Measurements from ENCODE around the gene HSD3B1. TPM values are rescaled to one million over a fixed set of nuclear protein-coding genes. Genes with fewer than 3 reads are reported as not detected.
"Not testable (repeated sequence)": the region's sequence is repeated elsewhere in the genome, so short reads cannot be mapped to it uniquely, and the experiment has no call there.

The HSD3B1 gene
- total RNA-seq, 1 experiment from 2014 or later: not detected

DNA sequence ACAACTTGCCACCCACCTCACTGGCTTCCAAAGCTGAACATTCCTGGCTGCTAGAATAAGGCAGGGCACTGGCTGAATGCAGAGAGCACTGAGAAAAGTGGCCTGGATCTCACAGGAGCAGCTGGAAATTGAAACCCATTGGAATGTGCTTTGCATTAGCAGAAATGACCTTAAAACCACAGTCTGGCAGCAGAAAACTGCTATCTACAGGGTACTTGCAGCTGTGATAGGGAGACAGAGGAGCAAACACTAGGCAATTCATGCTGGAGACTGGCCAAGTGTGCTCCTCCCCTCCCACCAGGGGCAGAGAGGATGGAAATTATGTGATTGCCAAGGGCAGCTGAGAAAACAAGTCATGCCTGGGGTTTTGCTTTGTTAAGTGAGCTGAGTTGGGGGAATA lies 47.2 kb downstream of the HSD3B1 start:
- BruUV-seq (replicated peaks): no TSS peak
- in situ Hi-C loops (cut with HindIII; ENCODE audit: low pct_unique_long_range_greater_than_20kb, low sequenced_read_pairs) (no loop called here), intact Hi-C loops (cut with micrococcal nuclease; ENCODE audit: unreplicated experiment) (no loop called here)
- Histone ChIP-seq H3K4me3 (ENCODE audit: low read depth in 2 of 2, low read length in 2 of 2) (no peak overlapping the region), H3K27ac (ENCODE audit: low read length) (no peak overlapping the region), H3K27me3 (ENCODE audit: control insufficient read depth, insufficient read depth, low read length) (no peaks in the 10 kb centered on the region; the same call in 1 of the 2 replicates), H3K36me3 (ENCODE audit: control insufficient read depth, insufficient read depth, low read length) (no peaks in the 10 kb centered on the region), H3K4me1 (ENCODE audit: control insufficient read depth, insufficient read depth, low read length) (no peaks in the 10 kb centered on the region), H3K9me3 (ENCODE audit: control insufficient read depth, insufficient read depth, low read depth, low read length) (no peaks in the 10 kb centered on the region)
- DNase-seq (ENCODE audit: low read depth, low spot score) (no peak), ATAC-seq (no peak)
- CTCF ChIA-PET: no interaction called here
- POLR2A ChIA-PET: no interaction called here
- TF ChIP-seq SIN3A (IDR thresholded peaks at IDR 0.05; ENCODE audit: borderline replicate concordance, insufficient read depth, low read depth, low read length) (no peak), POLR2AphosphoS5 (IDR thresholded peaks at IDR 0.05; ENCODE audit: low read depth, low read length) (no peak), TCF7L2 (IDR thresholded peaks at IDR 0.05; ENCODE audit: low read depth, low read length) (no peak)
- TF ChIP-seq, protein P1, sequence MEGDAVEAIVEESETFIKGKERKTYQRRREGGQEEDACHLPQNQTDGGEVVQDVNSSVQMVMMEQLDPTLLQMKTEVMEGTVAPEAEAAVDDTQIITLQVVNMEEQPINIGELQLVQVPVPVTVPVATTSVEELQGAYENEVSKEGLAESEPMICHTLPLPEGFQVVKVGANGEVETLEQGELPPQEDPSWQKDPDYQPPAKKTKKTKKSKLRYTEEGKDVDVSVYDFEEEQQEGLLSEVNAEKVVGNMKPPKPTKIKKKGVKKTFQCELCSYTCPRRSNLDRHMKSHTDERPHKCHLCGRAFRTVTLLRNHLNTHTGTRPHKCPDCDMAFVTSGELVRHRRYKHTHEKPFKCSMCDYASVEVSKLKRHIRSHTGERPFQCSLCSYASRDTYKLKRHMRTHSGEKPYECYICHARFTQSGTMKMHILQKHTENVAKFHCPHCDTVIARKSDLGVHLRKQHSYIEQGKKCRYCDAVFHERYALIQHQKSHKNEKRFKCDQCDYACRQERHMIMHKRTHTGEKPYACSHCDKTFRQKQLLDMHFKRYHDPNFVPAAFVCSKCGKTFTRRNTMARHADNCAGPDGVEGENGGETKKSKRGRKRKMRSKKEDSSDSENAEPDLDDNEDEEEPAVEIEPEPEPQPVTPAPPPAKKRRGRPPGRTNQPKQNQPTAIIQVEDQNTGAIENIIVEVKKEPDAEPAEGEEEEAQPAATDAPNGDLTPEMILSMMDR (IDR thresholded peaks at IDR 0.05): no peak
- TF ChIP-seq, protein P2, sequence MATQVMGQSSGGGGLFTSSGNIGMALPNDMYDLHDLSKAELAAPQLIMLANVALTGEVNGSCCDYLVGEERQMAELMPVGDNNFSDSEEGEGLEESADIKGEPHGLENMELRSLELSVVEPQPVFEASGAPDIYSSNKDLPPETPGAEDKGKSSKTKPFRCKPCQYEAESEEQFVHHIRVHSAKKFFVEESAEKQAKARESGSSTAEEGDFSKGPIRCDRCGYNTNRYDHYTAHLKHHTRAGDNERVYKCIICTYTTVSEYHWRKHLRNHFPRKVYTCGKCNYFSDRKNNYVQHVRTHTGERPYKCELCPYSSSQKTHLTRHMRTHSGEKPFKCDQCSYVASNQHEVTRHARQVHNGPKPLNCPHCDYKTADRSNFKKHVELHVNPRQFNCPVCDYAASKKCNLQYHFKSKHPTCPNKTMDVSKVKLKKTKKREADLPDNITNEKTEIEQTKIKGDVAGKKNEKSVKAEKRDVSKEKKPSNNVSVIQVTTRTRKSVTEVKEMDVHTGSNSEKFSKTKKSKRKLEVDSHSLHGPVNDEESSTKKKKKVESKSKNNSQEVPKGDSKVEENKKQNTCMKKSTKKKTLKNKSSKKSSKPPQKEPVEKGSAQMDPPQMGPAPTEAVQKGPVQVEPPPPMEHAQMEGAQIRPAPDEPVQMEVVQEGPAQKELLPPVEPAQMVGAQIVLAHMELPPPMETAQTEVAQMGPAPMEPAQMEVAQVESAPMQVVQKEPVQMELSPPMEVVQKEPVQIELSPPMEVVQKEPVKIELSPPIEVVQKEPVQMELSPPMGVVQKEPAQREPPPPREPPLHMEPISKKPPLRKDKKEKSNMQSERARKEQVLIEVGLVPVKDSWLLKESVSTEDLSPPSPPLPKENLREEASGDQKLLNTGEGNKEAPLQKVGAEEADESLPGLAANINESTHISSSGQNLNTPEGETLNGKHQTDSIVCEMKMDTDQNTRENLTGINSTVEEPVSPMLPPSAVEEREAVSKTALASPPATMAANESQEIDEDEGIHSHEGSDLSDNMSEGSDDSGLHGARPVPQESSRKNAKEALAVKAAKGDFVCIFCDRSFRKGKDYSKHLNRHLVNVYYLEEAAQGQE (IDR thresholded peaks at IDR 0.05; ENCODE audit: insufficient read depth in 1 of 2, low read depth in 2 of 2, low read length in 1 of 2): no peak

DNA sequence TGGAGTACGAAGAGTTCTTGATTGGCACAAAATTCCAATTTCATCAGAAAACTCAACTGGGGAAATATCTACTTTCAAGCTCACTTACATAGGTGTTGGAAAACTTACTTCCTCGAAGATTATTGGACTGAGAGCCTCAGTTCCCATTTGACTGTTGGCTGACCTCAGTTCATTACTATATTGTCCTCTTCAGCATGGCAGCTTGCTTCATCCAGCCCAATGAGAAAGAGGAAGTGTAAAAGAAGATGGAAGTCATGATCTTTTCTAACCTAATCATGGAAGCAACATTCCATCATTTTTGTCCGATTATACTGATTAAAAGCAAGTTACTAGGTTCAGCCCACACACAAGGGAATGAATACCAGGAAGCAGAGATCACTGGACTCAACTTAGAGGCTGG lies 49.4 kb downstream of the HSD3B1 start:
- POLR2A ChIA-PET: no interaction called here
- Histone ChIP-seq H3K27ac (ENCODE audit: low read length) (no peak overlapping the region), H3K36me3 (ENCODE audit: control insufficient read depth, insufficient read depth, low read length) (no peaks in the 10 kb centered on the region), H3K9me3 (ENCODE audit: control insufficient read depth, insufficient read depth, low read depth, low read length) (no peaks in the 10 kb centered on the region), H3K27me3 (ENCODE audit: control insufficient read depth, insufficient read depth, low read length) (no peaks in the 10 kb centered on the region; the same call in 1 of the 2 replicates), H3K4me1 (ENCODE audit: control insufficient read depth, insufficient read depth, low read length) (no peaks in the 10 kb centered on the region), H3K4me3 (ENCODE audit: low read depth in 2 of 2, low read length in 2 of 2) (no peak overlapping the region)
- in situ Hi-C loops (cut with HindIII; ENCODE audit: low pct_unique_long_range_greater_than_20kb, low sequenced_read_pairs): no loop called here
- ATAC-seq (no peak), DNase-seq (ENCODE audit: low read depth, low spot score) (no peak)
- no peak for TF ChIP-seq SIN3A (IDR thresholded peaks at IDR 0.05; ENCODE audit: borderline replicate concordance, insufficient read depth, low read depth, low read length)
- TF ChIP-seq, protein P1 (IDR thresholded peaks at IDR 0.05): no peak
- no peak for TF ChIP-seq POLR2AphosphoS5 (IDR thresholded peaks at IDR 0.05; ENCODE audit: low read depth, low read length)
- no peak for TF ChIP-seq TCF7L2 (IDR thresholded peaks at IDR 0.05; ENCODE audit: low read depth, low read length)
- TF ChIP-seq, protein P2 (IDR thresholded peaks at IDR 0.05; ENCODE audit: insufficient read depth in 1 of 2, low read depth in 2 of 2, low read length in 1 of 2): no peak
- intact Hi-C loops (cut with micrococcal nuclease; ENCODE audit: unreplicated experiment): no loop called here
- BruUV-seq (replicated peaks): no TSS peak
- CTCF ChIA-PET: no interaction called here

DNA sequence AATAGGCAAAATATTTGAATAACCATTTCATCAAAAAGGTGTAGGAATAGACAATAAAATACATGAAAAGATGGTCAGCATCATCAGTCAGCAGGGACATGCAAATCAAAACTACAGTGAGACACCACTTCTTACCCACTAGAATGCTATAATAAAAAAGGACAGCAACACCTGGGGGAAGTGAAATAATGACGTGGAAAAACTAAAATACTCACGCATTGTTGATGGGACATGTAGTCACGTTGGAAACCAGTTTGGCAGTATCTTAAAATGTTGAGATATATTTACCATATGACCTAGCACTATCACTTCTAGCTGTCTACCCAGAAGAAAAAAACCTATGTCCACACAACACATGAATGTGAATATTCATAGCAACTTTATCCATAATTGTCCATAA lies 53.4 kb downstream of the HSD3B1 start:
- H3K9me3 ChIP-seq (ENCODE audit: control insufficient read depth, insufficient read depth, low read depth, low read length); CTCF ChIA-PET; H3K4me3 ChIP-seq (ENCODE audit: low read depth in 2 of 2, low read length in 2 of 2); H3K27me3 ChIP-seq (ENCODE audit: control insufficient read depth, insufficient read depth, low read length); POLR2A ChIA-PET; in situ Hi-C loops (cut with HindIII; ENCODE audit: low pct_unique_long_range_greater_than_20kb, low sequenced_read_pairs); DNase-seq (ENCODE audit: low read depth, low spot score); intact Hi-C loops (cut with micrococcal nuclease; ENCODE audit: unreplicated experiment); BruUV-seq (replicated peaks); H3K27ac ChIP-seq (ENCODE audit: low read length); ATAC-seq; H3K36me3 ChIP-seq (ENCODE audit: control insufficient read depth, insufficient read depth, low read length); H3K4me1 ChIP-seq (ENCODE audit: control insufficient read depth, insufficient read depth, low read length): not testable (repeated sequence)
